CD14-positive monocyte (primary cell): ENCODE results near the gene KCNMA1. TPM values are rescaled to one million over a fixed set of nuclear protein-coding genes. Genes with fewer than 3 reads are reported as not detected.

Experiments used
- DNase-seq, 3 donors: peaks; one replicate each; pipeline ENCODE4 v3.0.0-alpha.2; 2011 to 2022
- H2AFZ ChIP-seq: 2 replicates; pipeline ENCODE4 v1.6.0; 2012; ENCODE audit warnings: mild to moderate bottlenecking, low read depth, low read length, inconsistent platforms; ENCODE audit not compliant: insufficient read depth, poor library complexity, severe bottlenecking
- H3K27ac ChIP-seq, 2 donors: 1 replicate in 1 of 2; 2 replicates in 1 of 2; pipeline ENCODE4 v1.5.1; 2012 to 2013; ENCODE audit warnings: low read length in 2 of 2, control low read depth in 1 of 2, inconsistent platforms in 1 of 2, low read depth in 1 of 2, mild to moderate bottlenecking in 1 of 2
- H3K27me3 ChIP-seq, 2 donors: one replicate each; pipeline versions ENCODE4 v1.6.0 to v1.6.1; 2011 to 2013; ENCODE audit warnings: low read length in 2 of 2; ENCODE audit not compliant: control insufficient read depth in 2 of 2, insufficient read depth in 2 of 2
- H3K36me3 ChIP-seq, 2 donors: replicated peaks in 1 of 2; 1 replicate in 1 of 2; 2 replicates in 1 of 2; pipeline versions ENCODE4 v1.5.1 to v1.6.1; 2012 to 2013; ENCODE audit warnings: low read length in 2 of 2, control low read depth in 1 of 2, inconsistent platforms in 1 of 2, mild to moderate bottlenecking in 1 of 2; ENCODE audit not compliant: insufficient read depth in 2 of 2, control insufficient read depth in 1 of 2
- H3K4me1 ChIP-seq, 2 donors: 1 replicate in 1 of 2; 2 replicates in 1 of 2; pipeline versions ENCODE4 v1.5.1 to v1.6.1; 2012 to 2013; ENCODE audit warnings: low read length in 2 of 2, control low read depth in 1 of 2, inconsistent platforms in 1 of 2, mild to moderate bottlenecking in 1 of 2, moderate library complexity in 1 of 2; ENCODE audit not compliant: insufficient read depth in 2 of 2, control insufficient read depth in 1 of 2
- H3K4me2 ChIP-seq: replicated peaks from 2 replicates; pipeline ENCODE3; 2012; ENCODE audit warnings: low read length, moderate library complexity, mild to moderate bottlenecking; ENCODE audit not compliant: poor library complexity, severe bottlenecking; ENCODE audit errors: extremely low read depth
- H3K4me3 ChIP-seq, 3 experiments: fragments of 200-600 bp in 1 of 3; sonication (generic) in 1 of 3; replicated peaks in 1 of 3; 1 replicate in 2 of 3; 2 replicates in 1 of 3; pipeline ENCODE4 v1.5.1; 2011 to 2013; ENCODE audit warnings: low read length in 3 of 3, mild to moderate bottlenecking in 3 of 3, control low read depth in 2 of 3, low read depth in 2 of 3, inconsistent platforms in 1 of 3, moderate library complexity in 1 of 3
- H3K79me2 ChIP-seq: 2 replicates; pipeline ENCODE4 v1.6.0; 2012; ENCODE audit warnings: mild to moderate bottlenecking, control low read depth, inconsistent platforms, low read length, moderate library complexity; ENCODE audit not compliant: insufficient read depth
- H3K9ac ChIP-seq: 2 replicates; pipeline ENCODE4 v1.6.0; 2017; ENCODE audit warnings: low read length, mild to moderate bottlenecking; ENCODE audit not compliant: insufficient read depth, poor library complexity, severe bottlenecking
- H3K9me3 ChIP-seq, 2 donors: replicated peaks in 1 of 2; 1 replicate in 1 of 2; 2 replicates in 1 of 2; pipeline versions ENCODE4 v1.5.1 to v1.6.1; 2012 to 2013; ENCODE audit warnings: low read length in 2 of 2, control low read depth in 1 of 2; ENCODE audit not compliant: control insufficient read depth in 1 of 2, insufficient read depth in 1 of 2
- H4K20me1 ChIP-seq: 2 replicates; pipeline ENCODE4 v1.6.0; 2012; ENCODE audit warnings: mild to moderate bottlenecking, low read length, control low read depth, moderate library complexity; ENCODE audit not compliant: insufficient read depth
- H3K27ac Mint-ChIP-seq, 7 donors: one replicate each; pipeline ENCODE4 v1.8.0; 2020; ENCODE audit warnings: mild to moderate bottlenecking in 7 of 7, mixed read lengths in 7 of 7, moderate library complexity in 6 of 7, inconsistent platforms in 2 of 7
- H3K27me3 Mint-ChIP-seq, 3 donors: one replicate each; pipeline ENCODE4 v1.8.0; 2021 to 2022; ENCODE audit warnings: low read depth in 3 of 3, mild to moderate bottlenecking in 3 of 3, mixed read lengths in 3 of 3, moderate library complexity in 3 of 3, inconsistent platforms in 1 of 3
- H3K36me3 Mint-ChIP-seq, 2 donors: one replicate each; pipeline ENCODE4 v1.8.0; 2020; ENCODE audit warnings: mixed read lengths in 2 of 2, inconsistent platforms in 1 of 2, mild to moderate bottlenecking in 1 of 2
- H3K4me1 Mint-ChIP-seq: one replicate; pipeline ENCODE4 v1.8.0; 2020; ENCODE audit warnings: mild to moderate bottlenecking, mixed read lengths
- H3K4me3 Mint-ChIP-seq, 2 donors: one replicate each; pipeline ENCODE4 v1.8.0; 2020; ENCODE audit warnings: mild to moderate bottlenecking in 2 of 2, mixed read lengths in 2 of 2, moderate library complexity in 1 of 2
- H3K9me3 Mint-ChIP-seq, 7 donors: one replicate each; pipeline ENCODE4 v1.8.0; 2020 to 2022; ENCODE audit warnings: mixed read lengths in 7 of 7, mild to moderate bottlenecking in 6 of 7, moderate library complexity in 6 of 7, inconsistent platforms in 2 of 7
- CTCF ChIP-seq: fragments of 200-600 bp; IDR thresholded peaks from one replicate; pipeline ENCODE4 v1.8.0; 2022; ENCODE audit warnings: antibody characterized with exemption, mild to moderate bottlenecking
- WGBS: methylation state at CpG from one replicate; pipeline ENCODE4 v1.1.5; 2013; ENCODE audit warnings: missing lambda C conversion rate; ENCODE audit not compliant: insufficient coverage; 5-methylcytosine and 5-hydroxymethylcytosine counted together
- intact Hi-C, 2 donors: fragments of 100-400 bp; cut with micrococcal nuclease; formaldehyde crosslinking; loops; one replicate each; pipeline versions ENCODE4 v1.15.0 to v1.15.1; 2023
- polyA plus RNA-seq, 3 donors: library from polyadenylated mRNA; depleted of rRNA in 1 of 3; unstranded in 2 of 3; stranded (reverse) in 1 of 3; fragments of 300-500 nt in 2 of 3; fragments of >200 nt in 1 of 3; fragmentation: Illumina TruSeq in 2 of 3; gene quantifications; 1 replicate in 2 of 3; 2 replicates in 1 of 3; pipeline ENCODE4 v1.2.3, GENCODE V29; 2012 to 2021

Gene KCNMA1
- polyA plus RNA-seq, 3 donors, result 0.11 to 1.0 TPM; not detected in 1

DNA sequence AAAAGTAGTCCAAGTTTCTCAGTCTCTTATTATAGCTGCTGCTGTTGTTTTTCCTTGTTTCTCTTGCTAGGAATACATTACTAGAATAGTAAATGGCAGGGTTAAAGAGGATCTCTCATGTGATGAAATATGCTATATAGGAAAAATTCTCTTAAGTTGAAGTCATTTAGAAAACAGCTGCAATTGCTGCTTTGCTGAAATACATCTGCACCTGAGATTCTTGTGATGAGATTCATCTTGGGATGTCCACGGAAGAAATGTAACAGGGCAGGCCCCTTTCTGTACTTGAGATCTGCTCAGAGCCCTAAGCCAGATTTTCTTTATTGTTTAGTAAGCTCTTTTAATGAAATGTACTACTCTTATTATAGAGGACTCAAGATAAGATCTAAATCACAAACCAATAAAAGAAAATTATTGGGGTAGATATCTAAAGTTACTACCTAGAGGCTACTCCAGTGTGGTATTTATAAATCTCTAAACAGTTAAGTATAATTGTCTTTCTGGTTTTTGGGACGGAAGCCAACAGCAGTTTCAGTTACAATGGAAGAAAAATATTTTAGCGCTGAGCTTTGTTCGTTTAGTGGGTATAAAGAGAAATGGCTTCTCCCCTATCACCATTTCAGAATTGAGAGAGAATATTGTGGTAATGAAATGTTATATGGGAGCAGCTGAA lies 701.5 kb downstream of the KCNMA1 start:
- no peaks in the 10 kb centered on the region for H3K9me3 ChIP-seq
- Mint-ChIP-seq H3K4me3 (peak overlapping the region in 1 of 2 donors; percentile 16), H3K27ac (no peak overlapping the region), H3K4me1 (no peaks in the 10 kb centered on the region), H3K27me3 (peaks cover 9 to 23% (median 10%) of the 10 kb centered on the region in 3 donors), H3K36me3 (no peaks in the 10 kb centered on the region), H3K9me3 (peaks cover 0 to 6% (median 0%) of the 10 kb centered on the region in 7 donors)
- no peak overlapping the region for H3K4me3 ChIP-seq
- DNase-seq, result no peak
- H4K20me1 ChIP-seq, result no peaks in the 10 kb centered on the region
- no peak overlapping the region for H2AFZ ChIP-seq
- no peak overlapping the region for H3K9ac ChIP-seq
- no peaks in the 10 kb centered on the region for H3K4me1 ChIP-seq
- no peak for TF ChIP-seq CTCF
- WGBS, result 80% methylated on average over 1 of the region's 4 CpGs
- no peaks in the 10 kb centered on the region for H3K36me3 ChIP-seq
- peaks cover 3% of the 10 kb centered on the region in 2 donors for H3K27me3 ChIP-seq
- intact Hi-C loops, result no loop called here
- H3K4me2 ChIP-seq, result no peak overlapping the region
- H3K27ac ChIP-seq, result no peak overlapping the region
- H3K79me2 ChIP-seq, result no peaks in the 10 kb centered on the region

DNA sequence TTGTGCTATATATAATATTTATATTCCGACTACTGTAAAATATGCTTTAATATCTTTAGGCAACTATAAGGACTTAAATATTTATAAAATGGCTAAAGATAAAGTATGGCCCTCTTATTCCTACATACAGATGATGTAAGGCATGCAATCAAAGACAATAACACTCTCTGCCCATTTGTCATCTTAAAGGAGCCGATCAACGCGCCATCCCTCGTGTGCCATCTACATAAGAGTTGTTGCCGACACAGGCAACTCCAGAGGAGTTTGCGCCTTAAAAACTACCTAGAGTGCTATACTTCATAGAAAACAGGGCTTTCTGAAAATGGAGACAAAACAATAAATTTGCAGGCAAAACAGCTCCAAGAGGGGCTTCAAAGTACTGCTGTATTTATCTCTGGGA lies 709.0 kb downstream of the KCNMA1 start:
- H4K20me1 ChIP-seq, result no peaks in the 10 kb centered on the region
- WGBS, result 96% methylated on average over 4 of the region's 7 CpGs
- H3K4me1 Mint-ChIP-seq, result no peaks in the 10 kb centered on the region

More for the DNA sequence above, 709.0 kb downstream of the KCNMA1 start:
- H3K36me3 ChIP-seq, result no peaks in the 10 kb centered on the region
- Mint-ChIP-seq H3K4me3 (no peak overlapping the region), H3K9me3 (peaks cover 0 to 4% (median 2%) of the 10 kb centered on the region in 7 donors), H3K27ac (no peak overlapping the region), H3K27me3 (peaks cover 0 to 5% (median 0%) of the 10 kb centered on the region in 3 donors), H3K36me3 (no peaks in the 10 kb centered on the region)
- no peaks in the 10 kb centered on the region for H3K9me3 ChIP-seq
- no peaks in the 10 kb centered on the region for H3K4me1 ChIP-seq
- H2AFZ ChIP-seq, result no peak overlapping the region
- intact Hi-C loops, result no loop called here
- H3K27me3 ChIP-seq, result no peaks in the 10 kb centered on the region
- H3K4me3 ChIP-seq, result no peak overlapping the region
- no peaks in the 10 kb centered on the region for H3K79me2 ChIP-seq
- no peak for DNase-seq
- no peak for TF ChIP-seq CTCF
- H3K27ac ChIP-seq, result no peak overlapping the region
- H3K4me2 ChIP-seq, result no peak overlapping the region
- no peak overlapping the region for H3K9ac ChIP-seq
